ENCODE results near the gene DAB2IP.

The DAB2IP gene

GRCh38 chr9:121707477-121708424, 56.3 kb downstream of the DAB2IP start:
- FAIRE-seq, result no peak

GRCh38 chr9:121708768-121709488, 57.5 kb downstream of the DAB2IP start:
- no peak for FAIRE-seq

GRCh38 chr9:121709798-121710197, 58.4 kb downstream of the DAB2IP start:
- FAIRE-seq, result no peak

- FAIRE-seq, result no peak
Measured at GRCh38 chr9:121711281-121711680, 59.8 kb downstream of the DAB2IP start.

- no peak for FAIRE-seq
Measured at GRCh38 chr9:121711797-121712196, 60.4 kb downstream of the DAB2IP start.

- no peak for FAIRE-seq
Measured at GRCh38 chr9:121713400-121714070, 62.1 kb downstream of the DAB2IP start.

- FAIRE-seq, result no peak
Measured at GRCh38 chr9:121714075-121714705, 62.8 kb downstream of the DAB2IP start.

- FAIRE-seq, result no peak
Measured at GRCh38 chr9:121714873-121715272, 63.4 kb downstream of the DAB2IP start.

- FAIRE-seq, result no peak
Measured at GRCh38 chr9:121717141-121717991, 65.9 kb downstream of the DAB2IP start.

GRCh38 chr9:121718084-121718483, 66.7 kb downstream of the DAB2IP start:
- FAIRE-seq, result no peak

- FAIRE-seq, result no peak
Measured at GRCh38 chr9:121718501-121718900, 67.1 kb downstream of the DAB2IP start.

GRCh38 chr9:121720311-121721057, 69.0 kb downstream of the DAB2IP start:
- no peak for FAIRE-seq

- FAIRE-seq, result no peak
Measured at GRCh38 chr9:121721058-121721350, 69.6 kb downstream of the DAB2IP start.

GRCh38 chr9:121721770-121722169, 70.3 kb downstream of the DAB2IP start:
- FAIRE-seq, result no peak

GRCh38 chr9:121725008-121725775, 73.8 kb downstream of the DAB2IP start:
- no peak for FAIRE-seq

- no peak for FAIRE-seq
Measured at GRCh38 chr9:121727295-121728020, 76.0 kb downstream of the DAB2IP start.

- no peak for FAIRE-seq
Measured at GRCh38 chr9:121728916-121729315, 77.5 kb downstream of the DAB2IP start.

- no peak for FAIRE-seq
Measured at GRCh38 chr9:121729769-121730562, 78.5 kb downstream of the DAB2IP start.

GRCh38 chr9:121731090-121731489, 79.7 kb downstream of the DAB2IP start:
- no peak for FAIRE-seq

Data from G401.6 (cell line).